Activated T-helper 1 cell treated with Interleukin-2 at 50 U/mL for 16 hours (primary cell): ENCODE results near the gene PQBP1.
"Not testable (repeated sequence)": the region's sequence is repeated elsewhere in the genome, so short reads cannot be mapped to it uniquely, and the experiment has no call there.

Experiments used
- DNase-seq: peaks from one replicate; pipeline ENCODE4 v3.0.0-alpha.2; 2020; ENCODE audit warnings: low read depth

The PQBP1 gene, protein sequence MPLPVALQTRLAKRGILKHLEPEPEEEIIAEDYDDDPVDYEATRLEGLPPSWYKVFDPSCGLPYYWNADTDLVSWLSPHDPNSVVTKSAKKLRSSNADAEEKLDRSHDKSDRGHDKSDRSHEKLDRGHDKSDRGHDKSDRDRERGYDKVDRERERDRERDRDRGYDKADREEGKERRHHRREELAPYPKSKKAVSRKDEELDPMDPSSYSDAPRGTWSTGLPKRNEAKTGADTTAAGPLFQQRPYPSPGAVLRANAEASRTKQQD

DNA sequence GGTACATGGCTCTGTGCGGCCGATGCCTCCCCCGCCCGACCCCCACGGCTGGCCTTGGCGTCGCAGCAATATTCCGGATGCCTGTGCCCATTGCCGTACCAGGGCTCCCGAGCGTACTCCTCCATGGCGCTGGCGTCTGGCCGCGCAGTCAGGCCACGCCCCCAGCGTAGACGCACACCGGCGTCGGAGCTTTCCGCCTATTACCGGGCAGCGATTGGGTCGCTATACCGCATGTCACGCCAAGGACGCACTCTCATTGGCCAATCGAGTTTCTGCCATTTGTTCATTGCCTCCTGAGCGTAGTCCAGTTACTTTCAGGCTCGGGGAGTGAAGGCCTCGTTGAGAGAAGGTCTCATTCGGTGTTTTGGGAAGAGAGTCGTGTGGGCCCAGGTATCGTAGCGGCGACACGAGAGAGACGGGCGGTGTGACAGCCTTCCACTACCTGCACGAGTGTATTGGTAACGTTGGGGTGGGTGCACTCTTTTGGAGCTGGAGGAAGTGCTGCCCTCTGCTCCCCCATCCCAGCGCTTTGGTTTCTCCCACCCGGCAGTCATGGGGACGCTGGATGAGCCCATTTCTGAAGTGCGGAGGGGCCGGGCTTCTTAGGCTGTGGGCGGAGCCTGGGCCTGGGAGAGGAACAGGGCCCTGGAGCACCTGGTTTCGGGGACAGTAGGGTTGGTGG is at the start of gene PQBP1, which contains the start of gene TIMM17B:
Gene PQBP1, plus strand, starts transcription at position 306 of the 682 bp plus-strand sequence. CDS start 580 bp downstream, outside the sequence.
Gene TIMM17B, minus strand, starts transcription at position 144 of the 682 bp plus-strand sequence. Its CDS starts 19 bp downstream, at position 125.
- peak; percentile 79 for DNase-seq

DNA sequence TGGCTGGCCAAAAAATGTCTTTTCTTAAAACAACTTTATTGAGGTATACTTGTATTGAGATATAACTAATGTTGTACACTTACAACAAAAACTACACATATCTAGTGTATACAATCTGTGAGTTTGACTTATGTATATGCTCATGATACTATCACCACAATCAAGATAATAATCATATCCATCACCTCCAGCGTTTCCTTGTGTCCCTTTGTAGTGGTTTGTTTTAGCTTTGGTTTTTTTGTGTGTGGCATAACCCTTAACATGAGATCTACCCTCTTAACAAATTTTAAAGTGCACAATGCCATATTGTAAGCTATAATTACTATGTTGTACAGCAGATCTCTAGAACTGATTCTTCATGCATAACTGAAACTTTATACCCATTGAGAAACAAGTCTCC is 48.9 kb upstream of the PQBP1 start:
- no peak for DNase-seq

DNA sequence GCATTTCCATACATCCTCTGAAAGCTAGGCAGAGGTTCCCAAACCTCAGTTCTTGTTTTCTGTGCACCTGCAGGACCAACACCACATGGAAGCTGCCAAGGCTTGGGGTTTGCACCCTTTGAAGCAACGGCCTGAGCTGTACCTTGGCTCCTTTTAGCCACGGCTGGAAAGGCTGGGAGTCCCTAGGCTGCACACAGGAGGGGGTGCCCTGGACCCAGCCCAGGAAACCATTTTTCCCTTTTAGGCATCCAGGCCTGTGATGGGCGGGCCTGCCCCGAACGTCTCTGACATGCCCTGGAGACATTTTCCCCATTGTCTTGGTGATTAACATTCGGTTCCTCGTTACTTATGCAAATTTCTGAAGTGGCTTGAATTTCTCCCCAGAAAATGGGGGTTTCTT is 44.9 kb upstream of the PQBP1 start:
- no peak for DNase-seq

DNA sequence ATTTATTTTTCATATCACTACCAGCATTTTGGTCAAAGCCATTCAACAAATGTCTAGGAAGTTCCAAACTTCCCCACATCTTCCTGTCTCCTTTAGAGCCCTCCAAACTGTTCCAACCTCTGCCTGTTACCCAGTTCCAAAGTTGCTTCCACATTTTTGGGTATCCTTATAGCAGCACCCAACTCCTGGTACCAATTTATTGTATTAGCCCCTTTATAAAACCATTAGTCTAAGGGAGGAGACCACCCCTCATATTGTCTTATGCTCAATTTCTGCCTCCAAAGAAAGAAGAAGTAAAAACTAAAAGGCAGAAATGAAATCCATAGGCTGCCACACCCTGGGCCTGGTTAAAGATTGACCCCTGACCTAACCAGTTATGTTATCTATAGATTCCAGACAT is 44.2 kb upstream of the PQBP1 start:
- not testable (repeated sequence) for DNase-seq

DNA sequence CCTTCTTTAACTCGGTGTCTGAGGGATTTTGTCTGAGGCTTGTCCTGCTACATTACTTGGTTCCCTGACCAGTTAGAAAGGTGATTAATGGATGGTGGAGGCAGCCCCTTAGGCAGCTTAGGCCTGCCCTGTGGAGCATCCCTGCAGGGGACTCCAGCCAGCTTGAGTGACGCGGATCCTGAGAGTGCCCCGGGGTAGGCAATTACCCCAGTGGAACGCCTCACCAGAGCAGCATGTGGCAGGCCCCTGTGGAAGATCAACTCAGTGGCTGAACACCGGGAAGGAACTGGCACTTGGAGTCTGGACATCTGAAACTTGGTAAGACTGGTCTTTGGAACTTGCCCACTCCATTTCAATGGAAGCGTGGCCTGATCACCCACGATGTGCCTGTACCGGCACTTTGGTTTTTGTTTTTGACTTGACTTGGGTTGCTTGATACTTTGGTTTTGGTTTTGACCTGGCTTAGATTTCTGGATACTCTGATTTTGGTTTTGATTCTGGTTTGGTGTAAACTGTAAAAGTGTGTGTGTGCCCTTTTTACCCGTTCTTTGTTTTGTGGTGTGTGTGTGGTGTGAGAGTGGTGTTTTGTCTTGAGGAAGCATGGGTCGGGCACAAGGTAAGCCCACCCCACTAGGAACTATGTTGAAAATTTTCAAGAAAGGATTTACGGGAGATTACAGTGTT is 43.5 kb upstream of the PQBP1 start:
- DNase-seq = not testable (repeated sequence)

DNA sequence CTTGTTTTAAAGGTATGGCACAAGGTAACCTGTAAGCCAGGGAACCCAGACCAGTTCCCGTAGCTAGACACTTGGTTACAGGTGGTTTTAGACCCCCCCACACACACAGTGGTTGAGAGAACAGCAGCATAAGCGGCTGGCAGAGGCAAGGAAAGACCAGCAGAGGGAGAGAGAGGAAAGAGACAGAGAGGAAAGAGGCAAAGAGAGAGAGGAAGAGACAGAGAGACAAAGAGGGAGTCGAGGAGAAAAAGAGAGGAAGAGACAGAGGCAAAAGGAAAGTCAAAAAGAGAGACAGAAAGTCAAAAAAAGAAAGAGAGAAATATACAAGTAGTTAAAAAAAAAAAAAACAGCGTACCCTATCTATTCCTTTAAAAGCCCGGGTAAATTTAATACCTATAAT is 42.8 kb upstream of the PQBP1 start:
- DNase-seq = no peak

DNA sequence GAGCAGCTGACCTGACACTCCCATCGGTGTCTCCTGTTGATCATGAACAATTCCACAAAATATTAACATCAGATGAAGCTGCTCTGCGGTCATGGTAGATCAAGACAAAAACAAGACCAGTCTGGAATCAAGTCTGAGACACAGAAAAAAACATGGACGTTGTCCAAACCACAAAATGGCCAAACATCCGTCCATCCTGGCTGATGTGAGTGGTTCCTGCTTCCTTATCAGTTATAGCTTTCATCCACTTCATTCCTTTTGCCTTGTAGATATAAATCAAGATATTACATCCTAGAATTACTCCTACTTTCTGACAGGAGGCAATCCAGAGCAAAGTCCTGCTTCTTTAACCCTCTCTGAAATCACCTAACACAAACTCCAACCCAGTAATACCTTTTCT is 33.5 kb upstream of the PQBP1 start:
- no peak for DNase-seq

DNA sequence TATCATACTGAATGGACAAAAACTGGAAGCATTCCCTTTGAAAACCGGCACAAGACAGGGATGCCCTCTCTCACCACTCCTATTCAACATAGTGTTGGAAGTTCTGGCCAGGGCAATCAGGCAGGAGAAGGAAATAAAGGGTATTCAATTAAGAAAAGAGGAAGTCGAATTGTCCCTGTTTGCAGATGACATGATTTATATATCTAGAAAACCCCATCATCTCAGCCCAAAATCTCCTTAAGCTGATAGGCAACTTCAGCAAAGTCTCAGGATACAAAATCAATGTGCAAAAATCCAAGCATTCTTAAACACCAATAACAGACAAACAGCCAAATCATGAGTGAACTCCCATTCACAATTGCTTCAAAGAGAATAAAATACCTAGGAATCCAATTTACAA is 25.7 kb upstream of the PQBP1 start:
- not testable (repeated sequence) for DNase-seq

DNA sequence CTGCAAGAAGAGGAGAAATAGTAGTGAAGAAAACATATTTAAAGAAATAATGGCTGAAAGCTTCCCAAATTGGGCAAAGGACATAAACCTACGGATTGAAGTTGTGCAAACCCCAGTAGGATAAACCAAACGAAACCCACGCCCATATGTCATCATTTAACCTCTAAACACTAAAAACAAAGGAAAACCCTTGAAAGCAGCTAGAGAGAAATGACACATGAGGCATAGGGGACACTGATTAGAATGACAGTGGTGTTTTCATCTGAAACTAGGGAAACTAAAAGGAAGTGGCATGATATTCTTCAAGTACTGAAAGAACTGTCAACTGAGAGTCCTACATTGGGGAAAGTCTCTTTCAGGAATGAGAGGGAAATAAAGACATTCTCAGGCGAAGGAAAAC is 20.8 kb upstream of the PQBP1 start:
- DNase-seq = not testable (repeated sequence)

DNA sequence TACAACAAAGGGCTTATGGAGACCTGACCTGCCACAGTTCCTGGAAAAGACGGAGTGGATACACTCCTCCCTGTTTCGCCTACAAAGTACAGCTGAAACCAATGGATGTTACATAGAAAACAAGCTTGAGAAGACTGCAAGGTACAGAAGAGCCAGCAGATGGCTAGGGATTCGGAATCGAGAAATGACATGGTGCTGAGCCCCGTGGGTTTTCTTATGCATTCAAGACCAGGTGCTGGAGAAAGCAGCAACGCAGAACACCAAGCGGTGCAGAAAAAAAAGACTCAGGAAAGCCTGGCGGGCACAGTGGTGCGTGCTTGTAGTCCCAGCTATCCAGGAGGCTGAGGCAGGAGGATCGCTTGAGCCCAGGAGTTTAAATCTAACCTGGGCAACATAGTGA is 14.0 kb upstream of the PQBP1 start:
- no peak for DNase-seq

DNA sequence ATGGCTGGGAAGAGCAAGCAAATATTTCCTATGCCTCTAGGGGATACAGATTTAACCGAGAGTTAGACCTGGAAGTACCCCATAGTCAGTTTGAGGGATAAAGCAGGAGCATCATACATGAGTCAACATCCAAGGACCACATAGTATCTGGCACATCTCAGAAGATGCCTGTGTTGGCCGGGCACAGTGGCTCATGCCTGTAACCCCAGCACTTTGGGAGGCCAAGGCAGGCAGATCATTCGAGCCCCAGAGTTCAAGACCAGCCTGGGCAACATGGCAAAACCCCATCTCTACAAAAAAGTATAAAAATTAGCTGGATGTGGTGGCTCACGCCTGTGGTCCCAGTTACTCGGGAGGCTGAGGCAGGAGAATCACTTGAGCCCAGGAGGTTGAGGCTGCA is 11.1 kb upstream of the PQBP1 start:
- not testable (repeated sequence) for DNase-seq

DNA sequence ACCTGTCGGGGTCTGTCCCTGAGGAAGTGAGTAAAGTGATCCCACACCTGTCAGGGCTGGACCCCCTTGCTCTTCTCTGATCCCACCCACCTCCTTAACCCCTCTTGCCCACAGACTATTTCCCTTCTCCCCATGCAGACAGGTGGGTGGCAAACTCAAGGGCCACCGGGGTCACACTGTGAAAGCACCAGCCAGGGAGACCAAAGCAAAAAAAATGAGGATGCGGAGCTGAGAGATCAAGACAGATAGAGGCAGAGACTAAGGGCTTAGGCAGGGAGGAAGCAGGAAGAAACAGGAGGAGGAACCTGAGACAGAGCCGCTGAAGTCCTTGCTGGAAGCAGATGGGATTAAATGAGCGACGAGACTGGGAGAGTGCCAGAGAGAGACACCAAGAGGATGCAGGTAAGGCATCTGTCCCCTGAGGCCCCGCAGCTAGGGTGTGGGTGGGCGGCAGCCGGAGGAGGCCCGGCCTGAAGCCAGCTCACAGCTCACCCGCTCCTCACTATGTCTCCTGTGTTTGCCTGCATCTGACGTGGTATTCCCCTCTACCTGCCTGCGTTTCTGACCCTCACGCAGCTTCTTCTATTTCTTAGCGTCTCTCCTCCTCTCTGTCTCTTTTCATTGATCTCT is 7.3 kb upstream of the PQBP1 start:
- DNase-seq = no peak

DNA sequence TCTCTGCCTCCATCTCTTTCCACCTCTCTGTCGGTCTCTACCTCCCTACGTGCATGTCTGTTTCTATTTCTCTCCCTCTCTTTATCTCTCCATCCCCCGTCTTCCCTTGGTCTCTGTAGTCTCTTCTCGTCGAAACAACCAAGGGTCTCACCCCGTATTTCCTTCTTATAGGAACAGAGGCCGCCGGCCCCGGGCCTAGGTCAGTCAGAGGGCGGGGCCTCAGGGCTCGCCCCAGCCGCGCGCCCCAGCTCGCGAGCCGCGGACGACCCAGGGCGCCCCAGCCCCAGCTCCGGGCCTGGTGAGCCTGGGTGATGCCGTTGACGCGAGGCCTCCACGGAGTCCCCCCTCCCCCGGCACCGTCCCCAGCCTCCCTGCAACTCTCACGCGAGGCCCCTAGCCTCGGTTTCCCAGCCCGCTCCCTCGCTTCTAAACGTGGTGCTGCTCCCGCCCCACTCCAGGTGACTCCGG is 6.8 kb upstream of the PQBP1 start:
- DNase-seq = no peak

DNA sequence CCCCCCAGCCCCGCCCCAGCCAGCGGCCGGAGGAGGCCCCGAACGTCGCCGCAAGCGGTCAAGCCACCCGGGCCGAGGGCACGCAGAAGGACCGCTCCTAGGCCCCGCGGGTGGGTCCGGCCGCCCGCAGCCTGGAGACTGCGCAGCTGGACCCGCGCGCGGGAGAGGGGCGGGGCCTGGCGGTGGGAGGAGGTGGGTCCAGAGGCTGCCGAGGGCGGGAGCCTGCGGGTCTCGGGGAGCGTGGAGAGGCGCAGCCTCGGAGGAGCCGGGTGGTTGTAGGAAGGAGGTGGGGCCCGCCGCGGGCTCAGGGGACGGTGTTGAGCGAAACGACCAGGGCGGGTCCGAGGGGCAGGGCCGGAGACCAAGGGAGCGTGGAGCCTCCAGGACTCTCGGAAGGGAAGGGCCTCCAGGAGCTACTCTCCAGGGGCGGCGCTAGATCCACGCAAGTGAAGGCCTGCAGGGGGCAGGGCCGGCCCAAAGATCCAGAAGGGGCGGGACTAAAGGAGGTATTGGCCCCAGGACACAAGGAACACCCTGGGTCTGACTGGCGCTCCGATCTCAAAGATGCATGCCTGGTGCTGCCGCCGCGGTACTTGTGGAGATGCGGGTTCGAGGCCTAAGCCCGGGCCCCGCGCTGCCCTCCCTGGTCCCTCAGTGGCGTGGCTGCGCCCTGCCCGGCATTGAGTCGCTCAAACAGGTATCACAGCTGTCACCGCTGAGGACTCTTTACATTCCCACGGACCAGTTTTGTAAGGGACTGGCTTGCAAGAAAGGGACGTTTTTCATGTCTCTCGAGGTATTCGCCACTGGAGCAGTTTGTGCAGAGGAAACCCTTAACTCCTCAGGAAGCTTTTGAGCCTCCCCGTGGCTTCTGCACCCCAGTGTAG is 6.1 kb upstream of the PQBP1 start:
- peak; percentile 62 for DNase-seq

DNA sequence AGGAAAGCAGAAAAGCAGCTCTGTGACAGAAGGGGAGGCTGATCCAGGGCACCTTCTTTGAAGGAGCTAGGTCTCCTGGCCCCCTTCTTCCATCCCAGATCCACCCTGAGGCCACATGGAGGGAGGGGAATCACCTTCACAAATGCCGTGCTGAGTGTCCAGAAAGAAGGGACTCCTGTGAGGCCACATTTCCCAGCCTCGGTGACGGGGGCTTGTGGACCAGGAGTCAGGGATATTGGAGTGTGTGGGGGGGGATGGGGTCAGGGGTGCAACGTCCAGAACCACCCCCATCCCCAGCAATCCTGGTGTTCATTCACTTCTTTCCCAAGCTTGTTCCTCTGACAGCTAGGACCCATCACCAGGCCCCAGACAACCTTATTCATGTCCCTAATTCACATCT is 4.8 kb upstream of the PQBP1 start:
- DNase-seq = no peak

DNA sequence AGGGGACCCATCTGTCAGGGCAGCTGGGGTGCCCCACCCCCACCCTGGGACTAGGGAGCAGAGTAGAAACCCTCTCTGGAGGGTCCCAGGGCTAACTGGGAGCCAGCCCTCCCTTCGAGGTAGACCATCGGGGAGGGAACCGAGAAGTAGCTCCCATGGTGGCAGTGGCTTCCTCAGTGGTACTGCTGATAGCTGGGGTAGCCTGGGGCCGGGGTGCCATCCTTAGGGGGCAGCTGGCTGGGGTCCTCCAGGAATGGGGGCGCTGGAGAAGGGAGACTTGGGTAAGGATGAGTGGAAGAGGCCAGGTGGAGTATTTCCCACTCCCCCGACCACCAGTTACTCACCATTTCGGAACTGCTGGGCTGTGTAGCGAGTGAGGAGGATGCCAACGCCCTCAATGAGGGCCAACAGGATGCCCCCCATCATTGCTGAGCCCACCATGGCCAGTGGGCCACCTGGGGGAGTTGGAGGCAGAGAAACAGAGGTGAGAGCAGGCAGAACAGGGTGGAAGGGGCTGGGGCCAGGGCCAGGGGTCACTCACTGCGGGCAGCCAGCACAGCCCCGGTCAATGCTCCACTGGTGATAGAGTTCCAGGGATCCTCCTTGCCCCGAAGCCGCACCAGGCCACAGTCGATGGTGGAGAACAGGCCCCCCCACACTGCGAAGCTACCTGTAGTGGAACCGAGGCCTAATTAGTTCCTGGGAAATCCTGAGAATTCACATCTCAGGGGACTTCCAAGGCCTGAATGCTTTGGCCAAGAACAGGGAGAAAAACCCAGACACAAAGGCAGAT is 4.0 kb upstream of the PQBP1 start:
- no peak for DNase-seq

DNA sequence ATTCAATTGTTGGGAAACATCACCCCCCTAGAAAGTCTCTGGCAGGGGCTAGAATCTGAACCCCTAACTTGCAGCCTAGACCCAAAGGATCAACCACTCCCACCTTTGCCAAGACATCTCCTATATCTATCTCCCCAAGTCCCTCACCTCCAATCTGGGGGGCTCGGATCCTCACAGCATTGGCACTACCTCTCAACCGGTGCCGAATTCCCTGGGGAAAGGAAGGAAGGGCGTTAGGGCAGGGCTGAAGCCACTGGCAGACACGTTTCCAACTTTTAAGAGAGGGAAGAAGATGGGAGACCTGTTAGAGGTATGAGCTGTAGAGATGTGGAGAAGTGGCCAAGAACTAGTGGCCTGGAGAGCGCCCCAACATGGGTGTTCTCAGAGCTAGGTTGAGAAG is 2.8 kb upstream of the PQBP1 start:
- no peak for DNase-seq

DNA sequence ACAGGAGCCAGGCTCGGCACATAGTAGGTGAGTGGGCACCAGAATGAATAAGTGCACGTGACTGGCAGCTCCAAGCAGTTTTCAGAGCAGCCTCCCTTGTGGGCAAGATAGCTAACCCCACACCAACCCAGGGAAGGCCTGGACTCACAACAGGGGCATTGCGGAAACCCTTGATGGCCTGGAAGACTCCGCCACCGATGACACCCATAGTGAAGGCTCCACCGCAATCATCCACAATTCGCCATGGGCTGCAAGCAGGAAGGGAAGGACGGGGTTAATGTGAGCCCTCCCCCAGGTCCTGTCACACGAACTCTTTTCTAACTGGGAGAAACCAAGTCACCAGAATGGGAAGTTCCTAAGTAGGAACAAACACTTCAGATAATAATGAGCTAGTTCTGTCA is 1.1 kb upstream of the PQBP1 start:
- DNase-seq = no peak

DNA sequence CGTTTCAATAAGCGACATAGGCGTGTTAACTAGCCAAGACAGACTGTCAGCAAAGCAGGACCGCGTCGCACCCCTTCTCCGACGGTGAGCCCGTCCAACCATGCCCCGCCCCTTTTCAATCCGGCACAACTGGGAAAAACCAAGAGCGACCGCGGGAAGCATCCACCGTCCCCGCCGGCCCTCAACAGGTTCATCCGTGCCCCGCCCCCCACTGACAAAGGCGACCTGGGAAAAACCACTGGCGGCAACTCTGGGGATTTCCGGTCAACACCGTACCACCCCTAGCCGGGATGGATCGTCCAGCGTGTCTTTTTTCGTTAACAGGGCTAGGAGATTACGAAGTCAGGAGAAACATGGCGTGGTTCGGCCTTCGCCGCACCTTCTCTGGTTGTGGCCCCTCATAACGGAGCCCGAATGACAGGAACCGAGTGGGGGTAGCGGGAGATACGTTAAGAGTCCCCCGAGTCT is 539 bp upstream of the PQBP1 start:
- no peak for DNase-seq

DNA sequence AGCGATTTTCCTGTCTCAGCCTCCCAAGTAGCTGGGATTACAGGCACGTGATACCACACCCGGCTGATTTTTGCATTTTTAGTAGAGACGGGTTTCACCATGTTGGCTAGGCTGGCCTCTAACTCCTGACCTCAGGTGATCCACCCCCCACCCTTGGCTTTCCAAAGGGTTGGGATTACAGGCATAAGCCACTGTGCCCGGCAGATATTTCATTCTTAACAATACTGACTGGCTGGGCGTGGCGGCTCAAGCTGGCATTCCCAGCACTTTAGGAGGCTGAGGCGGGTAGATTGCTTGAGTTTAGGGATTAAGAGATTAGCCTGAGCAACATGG is 1.3 kb downstream of the PQBP1 start:
- DNase-seq = no peak

DNA sequence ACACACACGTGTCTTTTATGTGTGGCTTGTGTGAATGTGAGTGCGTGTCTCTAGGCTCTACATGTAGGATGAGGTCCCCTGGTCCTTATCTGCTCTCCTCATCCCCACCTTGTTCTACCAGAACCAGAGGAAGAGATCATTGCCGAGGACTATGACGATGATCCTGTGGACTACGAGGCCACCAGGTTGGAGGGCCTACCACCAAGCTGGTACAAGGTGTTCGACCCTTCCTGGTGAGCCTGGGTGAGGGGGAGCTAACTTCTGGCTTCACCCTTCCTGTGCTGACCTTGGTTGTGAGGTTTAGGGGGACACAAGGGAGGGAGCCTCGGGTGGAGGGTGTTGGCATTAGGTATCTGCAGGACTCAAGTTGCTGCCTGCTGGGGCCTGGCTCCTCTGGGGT is 3.3 kb downstream of the PQBP1 start:
- DNase-seq = no peak
